22Rv1 (cell line): Measurements from ENCODE around the gene TNFAIP2.

Experiments used
- H3K27ac ChIP-seq: fragments of 450-650 bp; 2 replicates; pipeline ENCODE4 v1.5.1; 2017
- CTCF ChIP-seq: fragments of 450-650 bp; IDR thresholded peaks from 2 replicates; pipeline ENCODE4 v1.5.1; 2017; ENCODE audit warnings: mild to moderate bottlenecking
- ZFX ChIP-seq: fragments of 450-650 bp; IDR thresholded peaks from 2 replicates; pipeline ENCODE4 v1.6.1; 2017; ENCODE audit warnings: antibody characterized with exemption, borderline replicate concordance

Gene TNFAIP2

GRCh38 chr14:103084021-103084919 is 39.0 kb upstream of the TNFAIP2 start, which contains the start of gene LBHD2:
Gene LBHD2 (plus strand): TSS chr14:103084210. CDS start chr14:103086013, 1,803 bp downstream.
- H3K27ac ChIP-seq: no peak within 1 kb of the TSS
- TF ChIP-seq CTCF (no peak), ZFX (no peak)

- H3K27ac ChIP-seq: no peak overlapping the region
- TF ChIP-seq ZFX (no peak), CTCF (peak; percentile 80)
Observed at GRCh38 chr14:103085106-103086091, 37.9 kb upstream of the TNFAIP2 start.

- no peak for TF ChIP-seq ZFX
- TF ChIP-seq CTCF: no peak
- no peak overlapping the region for H3K27ac ChIP-seq
Observed at GRCh38 chr14:103086771-103087342, 36.4 kb upstream of the TNFAIP2 start.

GRCh38 chr14:103087343-103087835 is 35.9 kb upstream of the TNFAIP2 start:
- no peak overlapping the region for H3K27ac ChIP-seq
- TF ChIP-seq CTCF (no peak), ZFX (no peak)

- no peak overlapping the region for H3K27ac ChIP-seq
- TF ChIP-seq ZFX (no peak), CTCF (no peak)
Observed at GRCh38 chr14:103088921-103089320, 34.3 kb upstream of the TNFAIP2 start.

- TF ChIP-seq ZFX: no peak
- no peak for TF ChIP-seq CTCF
- no peak overlapping the region for H3K27ac ChIP-seq
Observed at GRCh38 chr14:103089386-103090335, 33.6 kb upstream of the TNFAIP2 start.
